T-helper 9 cell (primary cell): ENCODE measurements around the gene CCDC90B.
"Not testable (repeated sequence)": the region's sequence is repeated elsewhere in the genome, so short reads cannot be mapped to it uniquely, and the experiment has no call there.

Experiments
- DNase-seq: peaks from one replicate; pipeline ENCODE4 v3.0.0-alpha.2; 2020

Gene CCDC90B

DNA sequence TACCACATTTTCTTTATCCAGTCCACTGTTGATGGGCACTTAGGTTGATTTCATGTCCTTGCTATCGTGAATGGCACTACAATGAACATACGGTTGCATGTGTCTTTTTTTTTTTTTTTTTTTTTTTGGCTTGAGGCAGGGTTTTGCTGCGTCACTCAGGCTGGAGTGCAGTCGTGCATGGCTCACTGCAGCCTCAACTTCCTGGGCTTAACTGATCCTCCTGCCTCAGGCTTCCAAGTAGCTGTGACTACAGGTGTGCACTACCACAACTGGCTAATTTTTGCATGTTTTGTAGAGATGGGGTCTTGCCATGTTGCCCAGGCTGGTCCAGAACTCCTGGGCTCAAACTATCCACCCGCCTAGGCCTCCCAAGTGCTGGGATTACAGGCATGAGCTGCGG is 1.5 kb upstream of the CCDC90B start:
- no peak for DNase-seq

DNA sequence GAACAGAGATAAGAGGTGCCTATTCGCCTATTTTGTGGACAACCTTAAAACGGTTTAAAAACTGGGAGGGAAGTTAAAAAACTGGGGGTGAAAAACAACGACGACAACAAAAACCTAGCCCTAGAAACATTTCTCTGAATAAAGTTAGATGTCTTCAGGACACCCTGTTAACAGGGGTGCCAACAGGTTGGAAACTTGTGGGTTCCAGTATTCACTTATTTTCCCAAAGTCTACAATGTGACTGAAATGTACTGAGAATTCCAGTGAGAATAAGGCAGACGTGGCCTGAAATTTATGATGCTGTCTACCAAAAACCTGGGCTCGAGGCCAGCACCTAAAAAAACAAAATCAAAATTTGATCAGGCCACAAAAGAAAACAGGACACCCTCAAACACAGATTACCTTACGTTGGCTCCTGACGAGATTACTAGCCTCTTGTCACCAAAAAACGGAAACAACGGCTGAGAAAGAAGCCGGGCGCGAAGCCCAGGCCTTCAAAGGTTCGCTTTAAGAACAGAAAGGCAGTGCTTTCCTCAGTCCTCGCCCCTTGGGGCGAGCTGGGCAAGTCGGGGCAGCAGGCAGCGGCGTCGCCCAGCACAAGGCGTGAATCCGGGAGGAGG is 906 bp downstream of the CCDC90B start:
- DNase-seq: no peak

DNA sequence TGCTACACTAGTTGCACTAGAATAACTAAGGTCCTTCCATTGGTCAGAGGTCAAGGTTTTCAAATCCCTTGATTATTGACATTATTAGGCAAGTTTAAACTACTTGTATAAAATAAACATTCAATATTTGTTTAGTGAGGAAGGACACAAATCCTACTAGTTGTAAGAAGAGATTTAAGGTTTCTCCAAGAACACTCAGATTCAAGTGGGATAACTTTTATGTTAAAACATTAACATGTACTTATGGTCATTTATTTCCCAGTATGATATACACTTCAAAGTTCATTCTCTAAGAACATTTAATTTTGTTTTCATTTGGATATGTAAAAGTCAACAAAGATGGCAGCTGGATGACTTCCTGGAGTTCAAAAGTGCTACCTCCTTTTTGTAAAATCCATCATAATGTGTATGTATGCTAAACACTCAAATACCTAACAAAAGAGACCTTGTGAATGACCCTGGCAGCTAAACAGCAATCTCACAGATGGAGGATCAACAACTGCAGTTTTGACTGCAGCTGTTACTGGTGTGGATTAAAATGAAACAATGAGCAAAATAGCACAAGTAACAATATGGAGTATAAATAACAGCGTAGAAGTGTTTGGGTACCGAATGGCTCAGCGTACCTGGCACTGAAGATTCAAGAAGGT is 1.5 kb downstream of the CCDC90B start:
- DNase-seq: no peak

DNA sequence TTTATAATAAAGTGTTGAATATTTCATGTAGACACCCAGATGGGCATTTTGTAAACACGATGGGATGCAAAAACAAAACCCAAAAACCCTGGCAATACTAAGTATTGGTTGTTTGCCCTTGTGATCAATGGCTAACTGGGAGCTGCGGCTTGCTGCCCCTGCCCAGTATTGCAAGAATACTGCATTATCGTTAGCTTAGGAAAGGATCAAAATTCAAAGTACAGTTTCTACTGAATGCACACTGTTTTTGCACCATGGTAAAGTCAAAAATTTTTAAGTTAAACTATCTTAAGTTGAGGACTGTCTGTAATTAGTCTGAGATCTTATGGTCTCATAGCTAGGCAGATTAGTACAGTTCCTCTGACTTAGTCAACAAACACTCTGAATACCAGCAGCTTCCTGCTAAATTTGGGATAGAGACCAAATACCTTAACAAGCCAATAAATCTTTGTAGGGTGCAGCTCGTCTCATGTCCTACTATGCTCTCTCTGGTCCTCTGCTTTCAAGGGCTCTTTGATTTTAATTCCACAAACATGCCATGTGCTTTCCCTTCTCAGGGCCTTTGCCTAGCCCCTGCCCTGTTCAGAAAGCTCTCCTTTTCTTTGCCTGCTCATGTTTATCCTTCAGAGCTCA is 4.0 kb downstream of the CCDC90B start:
- DNase-seq: no peak

DNA sequence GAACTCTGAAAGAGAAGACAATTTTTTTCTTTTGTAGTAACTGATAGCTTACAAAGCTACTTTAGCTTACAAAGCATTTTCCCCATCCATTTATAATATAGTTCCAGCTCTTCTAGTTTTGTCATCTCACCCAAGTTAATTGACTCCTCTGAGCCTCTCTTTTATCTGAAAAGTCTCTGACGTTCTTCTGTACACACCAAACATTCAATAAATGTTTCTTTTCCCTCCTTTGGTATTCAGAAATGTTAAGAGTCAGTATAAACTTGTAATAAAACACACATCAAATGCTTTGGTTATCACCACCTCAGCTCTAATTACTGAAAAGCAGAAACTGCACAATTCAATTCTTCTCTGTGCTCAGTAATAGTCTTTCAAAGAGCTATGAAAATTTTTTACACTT is 5.9 kb downstream of the CCDC90B start:
- no peak for DNase-seq

DNA sequence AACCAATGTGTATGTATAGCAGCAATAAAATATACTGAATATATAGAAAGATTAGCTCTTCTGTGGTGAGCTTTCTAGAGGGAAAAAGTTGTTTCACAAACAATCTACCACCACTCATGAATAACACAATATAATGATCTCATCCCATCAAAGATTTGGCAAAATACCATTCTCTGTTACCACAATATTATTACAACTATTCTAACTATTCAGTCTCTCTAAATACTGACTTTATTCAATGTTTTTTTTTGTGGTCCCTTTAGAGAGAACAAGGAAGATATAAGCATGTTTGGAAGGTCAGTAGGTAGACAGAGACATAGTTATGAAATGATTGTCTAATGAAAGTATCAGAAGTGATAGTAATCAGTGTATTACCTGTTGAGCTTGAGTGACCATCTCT is 7.8 kb downstream of the CCDC90B start:
- DNase-seq: no peak

DNA sequence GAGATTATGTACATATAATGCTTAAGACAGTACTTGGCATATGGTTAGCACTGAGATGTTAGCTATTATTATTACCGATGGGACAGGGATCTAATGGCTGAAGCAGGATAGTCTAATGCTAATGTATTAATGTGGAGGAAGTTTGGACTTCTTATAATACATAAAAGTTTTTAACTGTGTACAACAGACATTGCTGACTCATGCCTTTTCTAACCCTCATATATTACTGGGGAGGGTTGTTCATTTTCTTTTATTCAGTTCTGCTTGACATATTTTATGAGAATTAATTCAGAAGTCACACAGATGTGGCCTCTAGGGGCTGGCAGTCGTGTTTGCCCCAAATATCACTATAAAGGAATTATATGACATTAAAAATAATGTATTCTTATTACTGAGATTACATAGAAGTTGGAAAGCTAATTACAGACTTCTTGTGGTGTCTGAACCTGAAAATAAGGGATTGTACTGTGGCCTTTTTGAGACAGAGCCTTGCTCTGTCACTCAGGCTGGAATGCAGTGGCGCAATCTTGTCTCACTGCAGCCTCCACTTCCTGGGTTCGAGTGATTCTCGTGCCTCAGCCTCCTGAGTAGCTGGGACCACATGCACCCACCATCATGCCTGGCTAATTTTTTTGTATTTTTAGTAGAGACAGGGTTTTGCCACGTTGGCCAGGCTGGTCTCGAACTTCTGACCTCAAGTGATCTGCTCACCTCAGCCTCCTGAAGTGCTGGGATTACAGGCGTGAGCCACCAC is 10.1 kb downstream of the CCDC90B start:
- DNase-seq: no peak

DNA sequence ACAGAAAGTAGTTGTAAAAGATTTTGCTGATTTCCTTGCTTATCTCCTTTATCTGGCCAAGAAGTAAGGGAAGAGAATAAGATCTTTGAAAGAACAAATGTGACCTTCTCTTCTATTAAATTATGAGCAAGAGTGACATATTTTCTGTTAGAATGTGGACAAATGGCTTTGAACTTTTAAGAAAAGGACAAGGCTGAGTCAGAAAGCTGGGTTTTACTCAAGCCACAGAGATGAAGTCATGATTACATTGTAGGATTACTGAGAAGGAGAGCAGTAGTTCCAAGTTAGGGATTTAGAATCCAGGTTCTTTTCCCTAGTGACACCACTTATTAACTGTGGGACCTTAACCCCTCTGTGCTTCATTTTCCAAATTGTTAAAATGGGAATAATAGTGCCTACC is 13.5 kb downstream of the CCDC90B start:
- DNase-seq: no peak

DNA sequence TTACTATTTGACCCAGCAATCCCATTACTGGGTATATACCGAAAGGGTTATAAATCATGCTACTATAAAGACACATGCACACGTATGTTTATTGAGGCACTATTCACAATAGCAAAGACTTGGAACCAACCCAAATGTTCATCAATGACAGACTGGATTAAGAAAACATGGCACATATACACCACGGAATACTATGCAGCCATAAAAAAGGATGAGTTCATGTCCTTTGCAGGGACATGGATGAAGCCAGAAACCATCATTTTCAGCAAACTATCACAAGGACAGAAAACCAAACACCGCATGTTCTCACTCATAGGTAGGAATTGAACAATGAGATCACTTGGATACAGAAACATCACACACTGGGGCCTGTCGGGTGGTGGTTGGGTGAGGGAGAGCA is 14.4 kb downstream of the CCDC90B start:
- DNase-seq: not testable (repeated sequence)

DNA sequence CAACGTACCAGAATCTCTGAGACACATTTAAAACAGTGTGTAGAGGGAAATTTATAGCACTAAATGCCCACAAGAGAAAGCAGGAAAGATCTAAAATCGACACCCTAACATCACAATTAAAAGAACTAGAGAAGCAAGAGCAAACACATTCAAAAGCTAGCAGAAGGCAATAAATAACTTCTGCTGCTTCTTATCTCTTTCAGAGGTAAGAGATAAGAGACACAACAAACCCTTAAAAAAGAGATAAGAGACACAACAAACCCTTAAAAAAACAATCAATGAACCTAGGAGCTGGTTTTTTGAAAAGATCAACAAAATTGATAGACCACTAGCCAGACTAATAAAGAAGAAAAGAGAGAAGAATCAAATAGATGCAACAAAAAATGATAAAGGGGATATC is 17.1 kb downstream of the CCDC90B start:
- not testable (repeated sequence) for DNase-seq

DNA sequence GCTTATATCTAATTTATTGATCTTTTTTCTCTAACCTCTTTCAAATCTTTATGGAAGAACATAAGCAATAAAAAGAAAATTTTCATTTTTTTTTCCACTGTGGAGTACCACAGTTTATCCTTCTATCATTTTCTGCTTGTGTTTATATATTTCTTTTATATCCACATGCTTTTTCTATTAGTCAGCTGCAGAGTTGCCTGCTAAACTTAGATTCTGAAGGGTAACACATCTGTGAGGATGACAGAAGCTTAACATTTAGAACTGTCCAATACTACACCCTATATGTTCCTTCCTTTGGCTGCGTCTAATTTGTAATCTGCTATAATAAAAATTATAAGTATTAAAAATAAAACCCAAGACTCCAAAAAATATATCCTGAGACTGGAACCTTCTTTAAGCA is 20.8 kb downstream of the CCDC90B start:
- no peak for DNase-seq

DNA sequence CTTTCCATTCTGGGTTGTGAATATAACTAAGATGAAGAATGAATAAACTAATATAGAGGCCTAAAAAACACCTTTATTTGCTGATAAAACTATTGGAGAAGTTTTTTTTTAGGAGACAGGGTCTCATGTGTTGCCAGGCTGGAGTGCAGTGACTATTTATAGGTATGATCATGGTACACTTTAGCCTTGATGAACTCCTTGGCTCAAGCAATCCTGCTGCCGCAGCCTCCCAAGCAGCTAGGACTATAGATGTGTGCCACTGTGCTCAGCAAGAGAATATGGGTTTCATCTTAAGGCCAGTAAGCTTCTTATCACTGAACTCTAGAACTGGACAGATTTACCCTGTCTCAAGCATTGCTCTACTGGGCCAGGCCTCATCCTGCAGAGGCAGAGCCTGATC is 26.6 kb downstream of the CCDC90B start:
- DNase-seq: no peak

DNA sequence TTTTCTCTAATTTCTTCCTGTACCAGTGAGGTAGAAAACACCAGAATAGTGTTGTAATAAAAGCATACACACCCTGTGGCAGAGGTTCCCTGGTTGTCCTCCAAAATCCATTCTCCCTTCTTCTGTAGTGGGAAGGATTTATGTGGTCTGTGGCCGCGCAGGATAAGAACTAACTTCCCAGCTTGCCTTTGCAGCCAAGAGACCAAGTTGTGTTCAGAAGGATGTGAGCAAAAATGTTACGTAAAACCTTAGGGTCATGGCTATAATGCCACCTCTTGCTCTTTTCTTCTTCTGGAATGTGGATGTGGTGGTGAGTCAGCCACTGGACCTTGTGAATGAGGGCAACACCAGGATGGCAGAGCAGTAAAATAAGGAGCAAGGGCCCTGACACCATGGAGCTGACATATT is 28.4 kb downstream of the CCDC90B start:
- DNase-seq: no peak

DNA sequence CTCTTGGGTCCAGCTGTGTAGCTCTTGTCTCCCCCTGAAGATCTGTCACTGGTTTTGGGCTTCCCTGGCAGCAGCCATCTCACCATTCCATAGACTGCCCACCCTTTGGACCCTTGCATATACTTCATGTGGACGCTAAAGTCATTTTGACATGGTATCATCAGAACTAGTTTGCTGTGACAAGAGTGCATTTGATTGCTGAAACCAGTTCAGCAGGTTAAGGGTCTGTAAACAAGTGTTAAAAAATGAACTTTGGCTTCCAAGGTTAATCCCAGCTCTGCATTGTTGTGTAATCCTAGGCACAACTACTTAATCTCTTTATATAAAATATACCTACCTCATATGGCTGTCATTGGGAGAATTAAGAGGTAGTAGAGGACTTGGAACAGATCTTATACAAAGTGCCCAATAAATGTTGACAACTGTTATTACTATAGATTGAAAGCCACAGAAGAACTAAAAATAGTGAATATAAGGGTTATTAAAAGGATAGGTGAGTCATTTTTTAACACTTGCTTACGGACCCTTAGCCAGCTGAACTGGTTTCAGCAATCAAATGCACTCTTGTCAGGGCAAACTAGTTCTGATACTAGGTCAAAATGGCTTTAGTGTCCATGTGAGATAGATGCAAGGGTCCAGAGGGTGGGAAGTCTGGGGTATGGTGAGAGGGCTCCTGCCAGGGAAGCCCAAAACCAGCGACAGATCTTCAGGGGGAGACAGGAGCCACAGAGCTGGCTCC is 29.4 kb downstream of the CCDC90B start:
- DNase-seq: no peak

DNA sequence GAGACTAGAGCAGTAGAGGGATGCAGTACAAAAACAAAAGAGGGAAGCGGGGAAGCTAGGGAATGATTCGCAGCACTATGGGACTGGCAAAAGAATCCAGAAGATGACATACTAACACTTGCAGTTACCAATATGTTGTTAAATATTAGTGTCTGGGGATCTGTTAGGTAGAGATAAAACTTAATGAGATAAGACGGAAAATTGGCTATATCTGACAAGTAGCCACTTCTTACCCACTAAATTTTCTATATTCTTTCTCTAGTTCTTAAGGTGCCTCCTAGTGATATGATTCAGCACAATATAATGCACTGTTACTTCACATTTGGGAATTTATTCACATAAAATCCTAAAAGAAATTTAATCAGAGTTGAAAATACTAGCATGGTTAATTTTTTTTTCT is 30.8 kb downstream of the CCDC90B start:
- no peak for DNase-seq

DNA sequence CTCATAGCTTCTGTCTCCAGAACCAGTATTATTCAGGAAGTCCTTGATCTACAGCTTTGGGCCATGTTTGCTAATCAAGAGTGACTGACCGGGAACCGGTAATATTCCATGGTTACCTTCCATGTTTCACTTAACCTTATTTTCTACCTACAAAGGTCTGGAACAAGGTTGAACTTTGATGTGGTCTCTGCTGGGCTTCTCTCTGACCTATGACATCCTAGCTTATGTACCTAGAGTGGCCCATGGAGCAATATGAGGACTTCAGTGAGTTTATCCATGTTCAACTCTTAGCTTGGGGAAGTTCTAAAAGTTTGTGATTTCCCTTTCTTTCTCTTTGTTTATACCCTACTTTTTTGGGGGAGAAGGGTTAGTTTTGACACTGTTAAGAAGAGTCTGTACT is 33.2 kb downstream of the CCDC90B start:
- no peak for DNase-seq

DNA sequence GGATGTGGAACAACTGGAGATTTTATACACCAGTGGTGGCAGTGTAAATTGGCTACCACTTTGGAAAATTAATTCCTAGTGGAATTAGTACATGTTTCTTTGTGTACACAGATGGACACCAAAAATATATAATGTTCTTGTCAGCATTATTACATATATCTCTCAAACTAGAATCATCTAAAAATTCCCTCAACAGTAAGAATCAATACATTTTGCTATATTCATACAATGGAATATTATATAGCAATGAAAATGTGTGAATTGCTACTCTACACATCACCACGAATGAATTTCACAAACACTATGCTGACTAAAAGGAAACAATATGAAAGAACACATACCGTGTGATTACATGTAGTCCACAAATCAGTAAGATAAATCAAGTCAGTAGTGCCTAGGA is 33.9 kb downstream of the CCDC90B start:
- DNase-seq: no peak

DNA sequence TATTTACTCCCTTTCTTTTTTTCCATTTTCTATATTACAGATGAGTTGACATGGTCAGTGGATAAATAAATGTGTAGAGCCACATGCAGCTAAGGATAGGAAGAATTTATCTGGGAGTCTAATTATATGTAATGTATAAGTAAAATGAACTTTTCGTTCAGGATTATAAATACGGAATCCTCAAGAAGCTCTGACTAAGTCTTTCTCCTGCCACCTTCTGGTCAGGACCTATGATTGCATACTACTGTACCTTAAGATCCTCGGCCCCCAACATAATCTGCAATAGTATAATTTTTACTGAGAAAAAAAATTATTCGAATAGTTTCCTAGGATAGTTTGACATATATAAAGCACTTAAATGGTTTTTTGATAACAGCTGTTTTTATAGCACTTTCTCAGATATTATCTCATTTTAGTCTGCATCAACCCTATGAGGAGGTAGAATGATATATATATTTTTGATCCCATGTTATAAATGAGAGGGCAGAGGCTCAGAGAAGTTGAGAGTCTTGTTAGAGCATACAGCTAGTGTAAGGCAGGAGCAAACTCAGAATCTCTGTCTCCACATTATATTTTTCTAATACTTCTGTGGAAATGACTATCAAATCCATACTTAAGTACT is 36.1 kb downstream of the CCDC90B start:
- DNase-seq: no peak

DNA sequence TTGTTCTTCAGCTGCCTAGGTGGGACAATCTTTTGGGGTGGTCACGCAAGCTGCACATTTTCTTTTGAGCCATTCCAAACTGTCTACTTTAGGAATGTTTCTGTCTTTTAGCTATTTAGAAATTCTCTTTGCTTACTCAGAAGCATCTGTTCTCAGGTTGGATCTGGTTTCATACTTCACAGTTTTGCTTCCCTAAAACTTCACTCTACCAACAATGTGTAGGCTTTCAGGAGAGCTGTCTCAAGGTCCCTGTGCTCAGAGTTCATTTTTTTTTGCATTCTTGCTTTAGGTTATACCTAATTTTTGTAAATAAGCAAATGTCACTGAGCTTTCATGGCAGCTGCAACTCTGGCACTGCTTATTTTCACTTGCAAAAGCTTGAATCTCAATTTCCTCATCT is 36.7 kb downstream of the CCDC90B start:
- no peak for DNase-seq

DNA sequence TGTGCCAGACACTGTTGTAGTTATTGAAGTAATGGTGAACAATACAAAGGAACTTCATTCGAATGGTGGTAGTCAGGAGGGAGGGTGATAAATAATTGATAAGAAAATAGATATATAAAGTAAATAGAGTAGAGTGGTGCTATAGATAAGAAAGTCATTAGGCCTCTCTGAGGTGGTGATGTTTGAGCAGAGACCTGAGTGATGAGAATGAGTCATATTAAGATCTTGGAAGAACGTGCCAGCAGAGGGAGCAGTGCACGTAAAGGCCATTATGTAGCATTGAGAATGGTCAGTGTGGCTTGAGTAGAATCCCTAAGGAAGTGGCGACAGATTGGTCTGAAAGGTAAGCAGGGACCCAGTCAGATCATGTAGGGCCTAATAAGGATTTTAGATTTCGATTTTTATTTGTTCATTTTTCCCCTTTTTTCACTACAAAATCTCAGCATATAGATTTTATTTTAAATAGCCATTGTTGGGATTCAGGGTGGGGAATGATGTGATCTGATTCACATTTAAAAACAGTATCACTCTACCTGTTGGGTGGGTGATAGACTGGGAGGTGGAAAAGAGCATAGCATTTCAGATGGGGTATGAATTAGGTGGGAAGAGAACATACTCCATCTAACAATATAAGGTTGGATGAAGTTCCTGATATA is 44.7 kb downstream of the CCDC90B start:
- no peak for DNase-seq

DNA sequence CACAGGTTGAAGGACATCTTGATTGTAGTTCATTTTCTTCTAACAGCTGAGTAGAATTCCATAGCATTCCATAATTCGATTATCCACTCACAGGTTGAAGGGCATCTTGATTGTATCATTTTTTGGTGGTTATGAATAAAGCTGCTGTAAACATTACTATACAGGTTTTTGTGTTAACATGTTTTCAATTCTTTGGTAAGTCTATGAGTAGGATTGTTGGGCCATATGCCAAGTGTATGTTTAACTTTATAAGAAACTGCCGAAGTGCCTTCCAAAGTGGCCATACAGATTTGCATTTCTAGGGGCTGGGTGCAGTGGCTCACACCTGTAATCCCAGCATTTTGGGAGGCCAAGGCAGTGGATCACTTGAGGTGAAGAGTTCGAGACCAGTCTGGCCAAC is 48.1 kb downstream of the CCDC90B start:
- DNase-seq: no peak

DNA sequence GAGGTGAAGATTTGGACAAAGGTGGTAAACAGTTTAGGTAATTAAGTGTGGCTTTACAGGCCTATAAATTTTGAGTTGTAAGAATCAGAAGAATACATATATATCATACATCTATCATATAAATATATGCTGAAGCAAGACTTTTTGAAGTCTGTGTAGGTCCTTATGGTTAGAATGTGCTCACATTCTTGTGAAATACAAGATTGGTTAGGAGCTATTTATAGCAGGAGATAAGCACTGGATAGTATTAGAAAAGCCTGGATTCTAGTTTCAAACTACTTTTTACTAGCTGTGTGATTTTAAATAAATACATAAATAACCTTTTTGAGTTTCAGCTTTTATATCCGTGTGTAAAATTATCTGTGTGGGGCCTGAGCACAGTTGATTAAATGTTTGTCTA is 50.3 kb downstream of the CCDC90B start:
- no peak for DNase-seq
